Epithelial cell of proximal tubule (primary cell): ENCODE data around the gene AFAP1L2. TPM values are rescaled to one million over a fixed set of nuclear protein-coding genes. Genes with fewer than 3 reads are reported as not detected.
A peak's percentile ranks its signal among the peaks of the same experiment; 100 is the strongest.

Source experiments
- DNase-seq: peaks from one replicate; pipeline ENCODE4 v3.0.0-alpha.2; 2011; ENCODE audit warnings: low read depth
- H3K4me3 ChIP-seq: 2 replicates; pipeline ENCODE4 v1.5.1; 2011; ENCODE audit warnings: low read depth, mild to moderate bottlenecking, low read length
- CTCF ChIP-seq: conservative IDR thresholded peaks from 2 replicates; pipeline ENCODE4 v1.5.1; 2012; ENCODE audit warnings: low read depth, mild to moderate bottlenecking, low read length
- total RNA-seq: library from RNA; depleted of rRNA; stranded (reverse); fragments of >200 nt; gene quantifications from 2 replicates; pipeline ENCODE4 v1.2.3, GENCODE V29; 2015

Gene AFAP1L2
- total RNA-seq, 1 donor from 2014 or later, result 14.2 TPM

- no peak for TF ChIP-seq CTCF
- H3K4me3 ChIP-seq, result no peak overlapping the region
- no peak for DNase-seq
Measured at GRCh38 chr10:114252883-114253282, 151.4 kb downstream of the AFAP1L2 start.

- no peak for TF ChIP-seq CTCF
- no peak for DNase-seq
- H3K4me3 ChIP-seq, result no peak overlapping the region
Measured at GRCh38 chr10:114252092-114252491, 152.2 kb downstream of the AFAP1L2 start.

- TF ChIP-seq CTCF, result no peak
- no peak overlapping the region for H3K4me3 ChIP-seq
- no peak for DNase-seq
Measured at GRCh38 chr10:114250716-114251115, 153.6 kb downstream of the AFAP1L2 start.

GRCh38 chr10:114250236-114250635 is 154.1 kb downstream of the AFAP1L2 start:
- no peak overlapping the region for H3K4me3 ChIP-seq
- no peak for TF ChIP-seq CTCF
- no peak for DNase-seq

- DNase-seq, result peak; percentile 38
- no peak overlapping the region for H3K4me3 ChIP-seq
- TF ChIP-seq CTCF, result no peak
Measured at GRCh38 chr10:114246679-114247305, 157.5 kb downstream of the AFAP1L2 start.

- no peak for TF ChIP-seq CTCF
- peak overlapping the region; percentile 13 for H3K4me3 ChIP-seq
- no peak for DNase-seq
Measured at GRCh38 chr10:114245121-114245791, 159.0 kb downstream of the AFAP1L2 start.

Other genes with a start within 250 kb of the AFAP1L2 start
- 9.8 and 22.1 TPM in 2 replicates for gene CCDC186, start 230.3 kb downstream of the AFAP1L2 start, total RNA-seq
- gene TDRD1, start 225.1 kb downstream of the AFAP1L2 start, total RNA-seq, result not detected in 2 replicates
- 0.43 and 1.2 TPM in 2 replicates for gene VWA2, start 165.2 kb downstream of the AFAP1L2 start, total RNA-seq